ENCODE data around the gene RPN1.

- TF ChIP-seq FOXA1 (IDR thresholded peaks at IDR 0.05) = no peak
- peak; percentile 13 for TF ChIP-seq CTCF (IDR thresholded peaks at IDR 0.05; ENCODE audit: low read depth, low read length, missing input control)
- TF ChIP-seq NR2F2 (IDR thresholded peaks at IDR 0.05) = no peak
- TF ChIP-seq SP1 (IDR thresholded peaks at IDR 0.05) = peak; percentile 84
- TF ChIP-seq RAD21 (IDR thresholded peaks at IDR 0.05) = peak; percentile 43 to 53
- TF ChIP-seq TAF1 (conservative IDR thresholded peaks at IDR 0.05) = no peak
- peak in 1 of 2 donors; percentile 14 for TF ChIP-seq JUND (IDR thresholded peaks at IDR 0.05)
These were observed 45.2 kb downstream of the RPN1 start for GRCh38 chr3:128605091-128606046.
